Astrocyte (in vitro differentiated cells and primary cell): Measurements from ENCODE around the gene KRT39. TPM values are rescaled to one million over a fixed set of nuclear protein-coding genes. Genes with fewer than 3 reads are reported as not detected.

Experiments used
- DNase-seq: peaks from one replicate; pipeline ENCODE4 v3.0.0-alpha.2; 2010; ENCODE audit warnings: low read depth
- FAIRE-seq: peaks from 2 replicates; lab custom pipeline; 2011; peaks lifted over from hg19 to GRCh38; lab: Jason Lieb, UNC
- H2AFZ ChIP-seq: 2 replicates; pipeline ENCODE4 v1.6.0; 2012; ENCODE audit warnings: low read depth, low read length, inconsistent platforms
- H3K27ac ChIP-seq: 2 replicates; pipeline ENCODE4 v1.5.1; 2011; ENCODE audit warnings: low read depth, low read length, inconsistent platforms
- H3K27me3 ChIP-seq: 2 replicates; pipeline ENCODE4 v1.6.0; 2011; ENCODE audit warnings: low read length, inconsistent platforms; ENCODE audit not compliant: insufficient read depth
- H3K36me3 ChIP-seq: 2 replicates; pipeline ENCODE4 v1.5.1; 2011; ENCODE audit warnings: low read length, inconsistent platforms; ENCODE audit not compliant: insufficient read depth
- H3K4me1 ChIP-seq: 2 replicates; pipeline ENCODE4 v1.5.1; 2011; ENCODE audit warnings: low read length, inconsistent platforms; ENCODE audit not compliant: insufficient read depth
- H3K4me2 ChIP-seq: 2 replicates; pipeline ENCODE4 v1.6.0; 2012; ENCODE audit warnings: low read length, inconsistent platforms
- H3K4me3 ChIP-seq: 2 replicates; pipeline ENCODE4 v1.5.1; 2011; ENCODE audit warnings: low read depth, mild to moderate bottlenecking, low read length, inconsistent platforms; ENCODE audit not compliant: insufficient read depth
- H3K79me2 ChIP-seq: 2 replicates; pipeline ENCODE4 v1.6.0; 2012; ENCODE audit warnings: mild to moderate bottlenecking, low read length, inconsistent platforms; ENCODE audit not compliant: insufficient read depth
- H3K9ac ChIP-seq: 2 replicates; pipeline ENCODE4 v1.6.0; 2012; ENCODE audit warnings: mild to moderate bottlenecking, low read length, inconsistent platforms
- H3K9me3 ChIP-seq: 2 replicates; pipeline ENCODE4 v1.5.1; 2012; ENCODE audit warnings: low read depth, mild to moderate bottlenecking, low read length, inconsistent platforms; ENCODE audit not compliant: insufficient read depth
- H4K20me1 ChIP-seq: 2 replicates; pipeline ENCODE4 v1.6.0; 2012; ENCODE audit warnings: low read length, inconsistent platforms; ENCODE audit not compliant: insufficient read depth
- H3K27ac Mint-ChIP-seq: one replicate; pipeline ENCODE4 v1.8.0; 2021; ENCODE audit warnings: mild to moderate bottlenecking, mixed read lengths; ENCODE audit not compliant: unreplicated experiment
- H3K27me3 Mint-ChIP-seq: one replicate; pipeline ENCODE4 v1.8.0; 2021; ENCODE audit warnings: low read depth, mixed read lengths; ENCODE audit not compliant: unreplicated experiment
- H3K36me3 Mint-ChIP-seq: one replicate; pipeline ENCODE4 v1.8.0; 2021; ENCODE audit warnings: low read depth, mixed read lengths; ENCODE audit not compliant: unreplicated experiment
- H3K4me1 Mint-ChIP-seq: one replicate; pipeline ENCODE4 v1.8.0; 2021; ENCODE audit warnings: low read depth, mixed read lengths; ENCODE audit not compliant: unreplicated experiment
- H3K4me3 Mint-ChIP-seq: one replicate; pipeline ENCODE4 v1.8.0; 2021; ENCODE audit warnings: mild to moderate bottlenecking, moderate library complexity, mixed read lengths; ENCODE audit not compliant: unreplicated experiment
- H3K9me3 Mint-ChIP-seq: one replicate; pipeline ENCODE4 v1.8.0; 2021; ENCODE audit warnings: mild to moderate bottlenecking, mixed read lengths; ENCODE audit not compliant: unreplicated experiment
- CTCF ChIP-seq: IDR thresholded peaks from 2 replicates; pipeline ENCODE4 v1.5.1; 2011; ENCODE audit warnings: low read depth, mild to moderate bottlenecking, inconsistent platforms, low read length, moderate library complexity; ENCODE audit not compliant: insufficient read depth
- EZH2 ChIP-seq: IDR thresholded peaks from 2 replicates; pipeline ENCODE4 v1.6.1; 2012; ENCODE audit warnings: mild to moderate bottlenecking, low read length, inconsistent platforms; ENCODE audit not compliant: insufficient read depth
- total RNA-seq: library from RNA; stranded (reverse); gene quantifications from 2 replicates; pipeline ENCODE4 v1.2.1, GENCODE V29; 2021

The KRT39 gene
- total RNA-seq, 1 donor from 2014 or later = not detected

GRCh38 chr17:40953881-40954280 is 12.9 kb downstream of the KRT39 start:
- H3K9me3 Mint-ChIP-seq = no peaks in the 10 kb centered on the region
- TF ChIP-seq CTCF (no peak), EZH2 (no peak)
- Histone ChIP-seq H2AFZ (no peak overlapping the region), H3K27me3 (no peaks in the 10 kb centered on the region), H3K79me2 (no peaks in the 10 kb centered on the region), H4K20me1 (no peaks in the 10 kb centered on the region), H3K4me1 (peaks cover 54% of the 10 kb centered on the region), H3K27ac (peak overlapping the region; percentile 92), H3K36me3 (no peaks in the 10 kb centered on the region), H3K4me2 (peak overlapping the region; percentile 33), H3K4me3 (no peak overlapping the region), H3K9ac (peak overlapping the region; percentile 73), H3K9me3 (no peaks in the 10 kb centered on the region)
- DNase-seq = peak; percentile 97
- no peak overlapping the region for H3K27ac Mint-ChIP-seq
- peaks cover 55% of the 10 kb centered on the region for H3K4me1 Mint-ChIP-seq
- peak; percentile 86 for FAIRE-seq
- no peaks in the 10 kb centered on the region for H3K36me3 Mint-ChIP-seq
- no peaks in the 10 kb centered on the region for H3K27me3 Mint-ChIP-seq
- no peak overlapping the region for H3K4me3 Mint-ChIP-seq

- peaks cover 49% of the 10 kb centered on the region for H3K4me1 Mint-ChIP-seq
- H3K36me3 ChIP-seq = no peaks in the 10 kb centered on the region
- H4K20me1 ChIP-seq = no peaks in the 10 kb centered on the region
- no peaks in the 10 kb centered on the region for H3K9me3 ChIP-seq
- H3K27ac ChIP-seq = peak overlapping the region; percentile 92
- no peak overlapping the region for H3K4me3 ChIP-seq
- DNase-seq = peak; percentile 97
- H3K4me2 ChIP-seq = peak overlapping the region; percentile 33
- no peaks in the 10 kb centered on the region for H3K36me3 Mint-ChIP-seq
- H3K4me1 ChIP-seq = peaks cover 44% of the 10 kb centered on the region
- H2AFZ ChIP-seq = no peak overlapping the region
- peak overlapping the region; percentile 80 for H3K27ac Mint-ChIP-seq
- TF ChIP-seq EZH2 (no peak), CTCF (no peak)
- H3K9me3 Mint-ChIP-seq = no peaks in the 10 kb centered on the region
- FAIRE-seq = peak; percentile 78
- no peak overlapping the region for H3K4me3 Mint-ChIP-seq
- peak overlapping the region; percentile 73 for H3K9ac ChIP-seq
- H3K27me3 Mint-ChIP-seq = no peaks in the 10 kb centered on the region
- H3K79me2 ChIP-seq = no peaks in the 10 kb centered on the region
- no peaks in the 10 kb centered on the region for H3K27me3 ChIP-seq
These were observed 14.1 kb downstream of the KRT39 start for GRCh38 chr17:40952661-40953060.

GRCh38 chr17:40952154-40952553 is 14.6 kb downstream of the KRT39 start:
- Histone ChIP-seq H3K4me1 (peaks cover 39% of the 10 kb centered on the region), H3K4me2 (no peak overlapping the region), H3K27ac (peak overlapping the region; percentile 92), H3K9me3 (no peaks in the 10 kb centered on the region), H3K27me3 (no peaks in the 10 kb centered on the region), H3K79me2 (no peaks in the 10 kb centered on the region), H3K4me3 (no peak overlapping the region), H3K36me3 (no peaks in the 10 kb centered on the region), H2AFZ (no peak overlapping the region), H4K20me1 (no peaks in the 10 kb centered on the region), H3K9ac (peak overlapping the region; percentile 64)
- H3K36me3 Mint-ChIP-seq = no peaks in the 10 kb centered on the region
- DNase-seq (no peak), FAIRE-seq (no peak)
- peak overlapping the region; percentile 36 for H3K27ac Mint-ChIP-seq
- H3K4me1 Mint-ChIP-seq = peaks cover 44% of the 10 kb centered on the region
- H3K9me3 Mint-ChIP-seq = no peaks in the 10 kb centered on the region
- TF ChIP-seq EZH2 (no peak), CTCF (no peak)
- H3K4me3 Mint-ChIP-seq = no peak overlapping the region
- no peaks in the 10 kb centered on the region for H3K27me3 Mint-ChIP-seq
